Endothelial cell of umbilical vein (primary cell): ENCODE data around the gene TMEM170B. TPM values are rescaled to one million over a fixed set of nuclear protein-coding genes. Genes with fewer than 3 reads are reported as not detected.

Experiments
- BruUV-seq: library from RNA; stranded (reverse); fragments of 400-500 nt; replicated peaks from 2 replicates; lab custom pipeline; 2021; lab: Mats Ljungman, UMichigan
- CTCF ChIA-PET: fragments of 300-600, 350-600 bp; sonication (Branson Sonifier 250); formaldehyde crosslinking; loops from one replicate; lab custom pipeline; 2021; ENCODE audit warnings: antibody characterized with exemption, inconsistent platforms; lab: Charles Lee
- POLR2A ChIA-PET: fragments of 300-600, 350-600 bp; sonication (Branson Sonifier 250); formaldehyde crosslinking; loops from one replicate; lab custom pipeline; 2021; ENCODE audit warnings: antibody characterized with exemption, inconsistent platforms; lab: Charles Lee
- DNase-seq: peaks from one replicate; pipeline ENCODE4 v3.0.0-alpha.2; 2011; ENCODE audit warnings: low read depth, low spot score
- FAIRE-seq: peaks from 2 replicates; lab custom pipeline; 2011; peaks lifted over from hg19 to GRCh38; lab: Jason Lieb, UNC
- H2AFZ ChIP-seq: 2 replicates; pipeline ENCODE4 v1.6.0; 2012; ENCODE audit warnings: low read depth, low read length, control low read depth, inconsistent platforms
- H3K27ac ChIP-seq: 2 replicates; pipeline ENCODE4 v1.5.1; 2011; ENCODE audit warnings: low read depth, mild to moderate bottlenecking, control low read depth, low read length, moderate library complexity; ENCODE audit not compliant: insufficient read depth
- H3K27me3 ChIP-seq, 2 experiments: 2 replicates each; pipeline versions ENCODE4 v1.6.0 to v1.6.1; 2011; ENCODE audit warnings: low read length in 2 of 2, mixed read lengths in 1 of 2; ENCODE audit not compliant: control insufficient read depth in 2 of 2, insufficient read depth in 2 of 2
- H3K36me3 ChIP-seq, 2 experiments: 2 replicates in 1 of 2; 3 replicates in 1 of 2; pipeline ENCODE4 v1.5.1; 2011; ENCODE audit warnings: low read length in 2 of 2, mild to moderate bottlenecking in 1 of 2, moderate library complexity in 1 of 2; ENCODE audit not compliant: control insufficient read depth in 2 of 2, insufficient read depth in 2 of 2; ENCODE audit errors: extremely low read depth in 1 of 2
- H3K4me1 ChIP-seq: 3 replicates; pipeline ENCODE4 v1.5.1; 2011; ENCODE audit warnings: mild to moderate bottlenecking, low read length; ENCODE audit not compliant: control insufficient read depth, insufficient read depth; ENCODE audit errors: extremely low read depth
- H3K4me2 ChIP-seq: 2 replicates; pipeline ENCODE4 v1.6.1; 2011; ENCODE audit warnings: low read length, control low read depth, mixed read lengths; ENCODE audit not compliant: insufficient read depth
- H3K4me3 ChIP-seq, 3 experiments: fragments of 200-600 bp in 1 of 3; sonication (generic), shearing (Covaris generic) in 1 of 3; replicated peaks in 1 of 3; 2 replicates each; pipeline ENCODE4 v1.5.1; 2011 to 2016; ENCODE audit warnings: control low read depth in 3 of 3, low read length in 3 of 3, mild to moderate bottlenecking in 2 of 3, inconsistent platforms in 1 of 3, low read depth in 1 of 3, moderate library complexity in 1 of 3; ENCODE audit not compliant: insufficient read depth in 1 of 3
- H3K79me2 ChIP-seq: 2 replicates; pipeline ENCODE4 v1.6.0; 2012; ENCODE audit warnings: low read length, inconsistent platforms; ENCODE audit not compliant: control insufficient read depth, insufficient read depth
- H3K9ac ChIP-seq: replicated peaks from 2 replicates; pipeline ENCODE3; 2011; ENCODE audit warnings: low read length, control low read depth; ENCODE audit not compliant: insufficient read depth; ENCODE audit errors: extremely low read depth
- H3K9me1 ChIP-seq: replicated peaks from 3 replicates; pipeline ENCODE4 v1.6.0; 2011; ENCODE audit warnings: mild to moderate bottlenecking, low read length; ENCODE audit not compliant: control insufficient read depth, insufficient read depth; ENCODE audit errors: extremely low read depth
- H3K9me3 ChIP-seq: replicated peaks from 2 replicates; pipeline ENCODE4 v1.5.1; 2012; ENCODE audit warnings: low read length, inconsistent platforms; ENCODE audit not compliant: control insufficient read depth, insufficient read depth
- H4K20me1 ChIP-seq: replicated peaks from 2 replicates; pipeline ENCODE3; 2011; ENCODE audit warnings: mild to moderate bottlenecking, low read length; ENCODE audit not compliant: control insufficient read depth, insufficient read depth; ENCODE audit errors: extremely low read depth
- CTCF ChIP-seq, 2 donors: IDR thresholded peaks; 1 replicate in 1 of 2; 2 replicates in 1 of 2; pipeline ENCODE4 v1.5.1; 2011; ENCODE audit warnings: low read length in 2 of 2, mild to moderate bottlenecking in 2 of 2, moderate library complexity in 2 of 2, control low read depth in 1 of 2, inconsistent platforms in 1 of 2, low read depth in 1 of 2; ENCODE audit not compliant: insufficient read depth in 1 of 2; ENCODE audit errors: extremely low read depth in 1 of 2
- EZH2 ChIP-seq: IDR thresholded peaks from 2 replicates; pipeline ENCODE4 v1.6.1; 2012; ENCODE audit warnings: borderline replicate concordance, low read depth, mild to moderate bottlenecking, moderate library complexity, low read length, inconsistent platforms; ENCODE audit not compliant: severe bottlenecking
- FOS ChIP-seq: IDR thresholded peaks from 2 replicates; pipeline ENCODE4 v1.6.1; 2011; ENCODE audit warnings: mild to moderate bottlenecking, low read length, moderate library complexity, borderline replicate concordance; ENCODE audit not compliant: insufficient read depth
- GATA2 ChIP-seq: IDR thresholded peaks from 2 replicates; pipeline ENCODE4 v1.7.0; 2011; ENCODE audit warnings: low read depth, mild to moderate bottlenecking, moderate library complexity, mixed read lengths, low read length; ENCODE audit not compliant: insufficient read length, insufficient read depth
- JUN ChIP-seq: IDR thresholded peaks from 2 replicates; pipeline ENCODE4 v1.6.1; 2011; ENCODE audit warnings: borderline replicate concordance, low read depth; ENCODE audit not compliant: insufficient read length, insufficient read depth
- MAX ChIP-seq: IDR thresholded peaks from 2 replicates; pipeline ENCODE4 v1.6.1; 2011; ENCODE audit not compliant: insufficient read depth, insufficient read length
- MYC ChIP-seq: IDR thresholded peaks from one replicate; pipeline ENCODE4 v1.6.1; 2011; ENCODE audit warnings: mild to moderate bottlenecking, low read depth, low read length
- POLR2A ChIP-seq: IDR thresholded peaks from 2 replicates; pipeline ENCODE4 v1.6.1; 2012; ENCODE audit warnings: low read depth, mild to moderate bottlenecking, control low read depth, low read length
- POLR2AphosphoS5 ChIP-seq: IDR thresholded peaks from 2 replicates; pipeline ENCODE4 v1.6.1; 2012; ENCODE audit warnings: low read depth, mild to moderate bottlenecking, control low read depth, low read length, moderate library complexity; ENCODE audit not compliant: insufficient read depth
- dilution Hi-C: fragments of 300-500 bp; cut with MboI; formaldehyde crosslinking; loops from one replicate; pipeline ENCODE4 v1.15.0; 2019; ENCODE audit warnings: low sequenced_read_pairs; ENCODE audit not compliant: extremely low pct_ligation_motif_present
- intact Hi-C: fragments of 100-400 bp; cut with micrococcal nuclease; formaldehyde crosslinking; loops from one replicate; pipeline ENCODE4 v1.10.0; 2022
- polyA plus RNA-seq, 4 experiments: library from polyadenylated mRNA; depleted of rRNA in 3 of 4; stranded (reverse) in 3 of 4; unstranded in 1 of 4; fragments of >200 nt; gene quantifications; 2 replicates each; pipeline versions ENCODE4 v1.2.1 to v1.2.3, GENCODE V29; 2011 to 2012; ENCODE audit warnings: missing spikeins in 1 of 4
- total RNA-seq: library from RNA; stranded (reverse); gene quantifications from 2 replicates; pipeline ENCODE4 v1.2.3, GENCODE V29; 2021

TMEM170B gene
- total and polyA plus RNA-seq, 2 donors (not counting 3 experiments of a cell fraction or from before 2014, with no cell fraction given) = 1.1 to 4.2 TPM

GRCh38 chr6:11553824-11554223 lies 16.3 kb downstream of the TMEM170B start:
- H3K4me2 ChIP-seq = no peak overlapping the region
- TF ChIP-seq CTCF (IDR thresholded peaks at IDR 0.05; ENCODE audit: extremely low read depth in 1 of 2, insufficient read depth in 1 of 2, low read depth in 1 of 2, low read length in 2 of 2) = no peak
- no peak for TF ChIP-seq GATA2
- TF ChIP-seq POLR2A = no peak
- TF ChIP-seq MYC = no peak
- TF ChIP-seq EZH2 = no peak
- FAIRE-seq (no peak), DNase-seq (no peak)
- intact Hi-C loops = no loop called here
- dilution Hi-C loops = no loop called here
- no peaks in the 10 kb centered on the region for H3K79me2 ChIP-seq
- H3K4me3 ChIP-seq = no peak overlapping the region
- H3K36me3 ChIP-seq = no peaks in the 10 kb centered on the region
- no peaks in the 10 kb centered on the region for H4K20me1 ChIP-seq
- no peaks in the 10 kb centered on the region for H3K27me3 ChIP-seq
- POLR2A ChIA-PET = no interaction called here
- no peak overlapping the region for H3K9ac ChIP-seq
- H2AFZ ChIP-seq = no peak overlapping the region
- CTCF ChIA-PET = no interaction called here
- H3K9me1 ChIP-seq = no peaks in the 10 kb centered on the region
- no TSS peak for BruUV-seq
- no peak overlapping the region for H3K27ac ChIP-seq
- H3K9me3 ChIP-seq = no peaks in the 10 kb centered on the region
- H3K4me1 ChIP-seq = no peaks in the 10 kb centered on the region

- H3K9me1 ChIP-seq = no peaks in the 10 kb centered on the region
- H3K9ac ChIP-seq = no peak overlapping the region
- no peak overlapping the region for H2AFZ ChIP-seq
- H3K9me3 ChIP-seq = no peaks in the 10 kb centered on the region
- no TSS peak for BruUV-seq
- no peaks in the 10 kb centered on the region for H3K79me2 ChIP-seq
- H3K4me1 ChIP-seq = no peaks in the 10 kb centered on the region
- no peaks in the 10 kb centered on the region for H4K20me1 ChIP-seq
- H3K4me2 ChIP-seq = no peak overlapping the region
- TF ChIP-seq FOS (no peak), POLR2A (no peak), MYC (no peak), POLR2AphosphoS5 (no peak), EZH2 (no peak), CTCF (IDR thresholded peaks at IDR 0.05; ENCODE audit: extremely low read depth in 1 of 2, insufficient read depth in 1 of 2, low read depth in 1 of 2, low read length in 2 of 2) (no peak), MAX (no peak), GATA2 (no peak), JUN (no peak)
- intact Hi-C loops (no loop called here), dilution Hi-C loops (no loop called here)
- no peaks in the 10 kb centered on the region for H3K36me3 ChIP-seq
- H3K27me3 ChIP-seq = no peaks in the 10 kb centered on the region
- no peak overlapping the region for H3K4me3 ChIP-seq
- FAIRE-seq = no peak
- CTCF ChIA-PET = no interaction called here
- no peak overlapping the region for H3K27ac ChIP-seq
- POLR2A ChIA-PET = interaction anchor here (0.6 kb wide), 1 partner anchor 707 kb away, joined by 6 read pairs; no protein-coding TSS in a partner anchor
- DNase-seq = no peak
These were observed 18.8 kb downstream of the TMEM170B start for GRCh38 chr6:11556309-11556708.
